DOHH2 (cell line): ENCODE measurements around the gene RNF32.

ENCODE experiments used
- H3F3A ChIP-seq: fragments of 200-600 bp; sonication (generic), shearing (Covaris generic); 2 replicates; pipeline ENCODE4 v1.6.0; 2016; ENCODE audit warnings: antibody characterized with exemption, mild to moderate bottlenecking; ENCODE audit not compliant: control insufficient read depth, insufficient read depth
- H3K27ac ChIP-seq: fragments of 200-600 bp; sonication (generic); 2 replicates; pipeline ENCODE4 v1.5.1; 2014; ENCODE audit warnings: low read depth, mild to moderate bottlenecking, low read length, moderate library complexity
- H3K27me3 ChIP-seq: fragments of 200-600 bp; sonication (generic); 2 replicates; pipeline ENCODE4 v1.6.1; 2014; ENCODE audit warnings: mild to moderate bottlenecking, low read length, mixed read lengths; ENCODE audit not compliant: control insufficient read depth
- H3K36me3 ChIP-seq: fragments of 200-600 bp; sonication (generic); 2 replicates; pipeline ENCODE4 v1.6.1; 2014; ENCODE audit warnings: mild to moderate bottlenecking, low read length, moderate library complexity, mixed read lengths; ENCODE audit not compliant: control insufficient read depth
- H3K4me1 ChIP-seq: fragments of 200-600 bp; sonication (generic); 2 replicates; pipeline ENCODE4 v1.6.1; 2014; ENCODE audit warnings: mild to moderate bottlenecking, low read length, mixed read lengths; ENCODE audit not compliant: control insufficient read depth
- H3K4me2 ChIP-seq: fragments of 200-600 bp; sonication (generic); 2 replicates; pipeline ENCODE4 v1.6.0; 2014; ENCODE audit warnings: mild to moderate bottlenecking, low read length, moderate library complexity
- H3K4me3 ChIP-seq: fragments of 200-600 bp; sonication (generic); 2 replicates; pipeline ENCODE4 v1.5.1; 2014; ENCODE audit warnings: mild to moderate bottlenecking, low read length, mixed read lengths
- H3K79me2 ChIP-seq: fragments of 200-600 bp; sonication (generic); 2 replicates; pipeline ENCODE4 v1.6.1; 2014; ENCODE audit warnings: mild to moderate bottlenecking, low read length, mixed read lengths; ENCODE audit not compliant: control insufficient read depth
- H3K9me2 ChIP-seq: fragments of 200-600 bp; sonication (generic); replicated peaks from 2 replicates; pipeline ENCODE4 v1.6.1; 2014; ENCODE audit warnings: mild to moderate bottlenecking, low read length, mixed read lengths; ENCODE audit not compliant: control insufficient read depth
- H3K9me3 ChIP-seq: fragments of 200-600 bp; sonication (generic); 2 replicates; pipeline ENCODE4 v1.6.1; 2014; ENCODE audit warnings: antibody characterized with exemption, low read length, mixed read lengths; ENCODE audit not compliant: control insufficient read depth, insufficient read depth
- H4K20me1 ChIP-seq: fragments of 200-600 bp; sonication (generic); 2 replicates; pipeline ENCODE4 v1.6.0; 2014; ENCODE audit warnings: low read depth, mild to moderate bottlenecking, antibody characterized with exemption, low read length, moderate library complexity; ENCODE audit not compliant: control insufficient read depth, insufficient read depth
- EZH2phosphoT487 ChIP-seq: fragments of 200-600 bp; sonication (generic); IDR thresholded peaks from 2 replicates; pipeline ENCODE4 v1.6.1; 2017; ENCODE audit warnings: borderline replicate concordance, mild to moderate bottlenecking, antibody characterized with exemption, low read length, moderate library complexity, mixed read lengths
- TF ChIP-seq, protein P1 (sequence below): fragments of 200-600 bp; sonication (generic); IDR thresholded peaks from one replicate; pipeline ENCODE4 v1.5.1; 2014; ENCODE audit warnings: antibody characterized with exemption, mild to moderate bottlenecking, low read depth, low read length; ENCODE audit not compliant: poor library complexity, severe bottlenecking

RNF32 gene

DNA sequence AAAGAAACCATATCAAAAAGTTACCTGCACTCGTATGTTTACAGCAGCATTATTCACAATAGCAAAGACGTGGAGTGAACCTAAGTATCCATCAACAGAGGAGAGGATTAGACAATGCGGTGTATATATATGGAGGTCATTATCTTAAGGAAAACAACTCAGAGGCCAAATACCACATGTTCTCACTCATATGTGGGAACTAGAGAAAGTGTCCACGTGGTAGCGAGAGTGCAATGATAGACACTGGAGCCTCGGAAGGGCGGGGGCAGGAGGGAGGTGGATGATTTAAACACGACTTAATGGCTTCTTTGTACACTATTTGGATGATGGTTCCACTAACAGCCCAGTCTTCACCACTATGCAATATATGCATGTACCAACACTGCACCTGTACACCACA lies 40.1 kb upstream of the RNF32 start:
- Histone ChIP-seq H3K4me2 (no peak overlapping the region), H3K36me3 (no peaks in the 10 kb centered on the region), H3K4me3 (no peak overlapping the region), H3K27me3 (no peaks in the 10 kb centered on the region), H3F3A (no peaks in the 10 kb centered on the region), H4K20me1 (no peaks in the 10 kb centered on the region), H3K9me2 (no peaks in the 10 kb centered on the region), H3K4me1 (no peaks in the 10 kb centered on the region), H3K27ac (no peak overlapping the region), H3K9me3 (no peaks in the 10 kb centered on the region), H3K79me2 (no peaks in the 10 kb centered on the region)
- TF ChIP-seq, protein P1, sequence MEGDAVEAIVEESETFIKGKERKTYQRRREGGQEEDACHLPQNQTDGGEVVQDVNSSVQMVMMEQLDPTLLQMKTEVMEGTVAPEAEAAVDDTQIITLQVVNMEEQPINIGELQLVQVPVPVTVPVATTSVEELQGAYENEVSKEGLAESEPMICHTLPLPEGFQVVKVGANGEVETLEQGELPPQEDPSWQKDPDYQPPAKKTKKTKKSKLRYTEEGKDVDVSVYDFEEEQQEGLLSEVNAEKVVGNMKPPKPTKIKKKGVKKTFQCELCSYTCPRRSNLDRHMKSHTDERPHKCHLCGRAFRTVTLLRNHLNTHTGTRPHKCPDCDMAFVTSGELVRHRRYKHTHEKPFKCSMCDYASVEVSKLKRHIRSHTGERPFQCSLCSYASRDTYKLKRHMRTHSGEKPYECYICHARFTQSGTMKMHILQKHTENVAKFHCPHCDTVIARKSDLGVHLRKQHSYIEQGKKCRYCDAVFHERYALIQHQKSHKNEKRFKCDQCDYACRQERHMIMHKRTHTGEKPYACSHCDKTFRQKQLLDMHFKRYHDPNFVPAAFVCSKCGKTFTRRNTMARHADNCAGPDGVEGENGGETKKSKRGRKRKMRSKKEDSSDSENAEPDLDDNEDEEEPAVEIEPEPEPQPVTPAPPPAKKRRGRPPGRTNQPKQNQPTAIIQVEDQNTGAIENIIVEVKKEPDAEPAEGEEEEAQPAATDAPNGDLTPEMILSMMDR: no peak
- TF ChIP-seq EZH2phosphoT487: no peak

DNA sequence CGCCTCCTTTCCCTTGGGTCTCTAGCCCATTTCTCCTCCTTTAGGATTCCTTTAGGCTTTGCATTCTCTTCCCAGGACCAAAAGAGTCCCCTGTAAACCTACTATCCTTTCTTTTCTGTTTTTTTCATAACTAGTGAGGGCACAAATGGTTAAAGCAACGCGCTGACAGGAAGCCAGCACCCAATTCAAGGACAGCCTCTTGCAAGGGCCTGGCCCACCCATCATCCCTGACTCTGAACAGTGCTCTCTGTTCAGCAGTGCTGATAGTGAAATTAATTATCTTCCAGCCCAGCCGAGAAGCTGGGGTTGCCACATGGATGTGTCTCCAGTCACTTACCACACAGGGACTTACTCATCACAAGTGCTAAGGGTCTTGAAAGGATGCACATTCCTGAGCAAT lies 38.3 kb upstream of the RNF32 start:
- H3K4me3 ChIP-seq: no peak overlapping the region
- no peaks in the 10 kb centered on the region for H3K4me1 ChIP-seq
- H3K9me2 ChIP-seq: no peaks in the 10 kb centered on the region
- no peaks in the 10 kb centered on the region for H3F3A ChIP-seq
- no peaks in the 10 kb centered on the region for H3K9me3 ChIP-seq
- no peaks in the 10 kb centered on the region for H3K27me3 ChIP-seq
- no peaks in the 10 kb centered on the region for H3K79me2 ChIP-seq
- no peaks in the 10 kb centered on the region for H4K20me1 ChIP-seq
- H3K36me3 ChIP-seq: no peaks in the 10 kb centered on the region
- no peak overlapping the region for H3K4me2 ChIP-seq
- TF ChIP-seq EZH2phosphoT487: no peak
- TF ChIP-seq, protein P1: no peak
- H3K27ac ChIP-seq: no peak overlapping the region

DNA sequence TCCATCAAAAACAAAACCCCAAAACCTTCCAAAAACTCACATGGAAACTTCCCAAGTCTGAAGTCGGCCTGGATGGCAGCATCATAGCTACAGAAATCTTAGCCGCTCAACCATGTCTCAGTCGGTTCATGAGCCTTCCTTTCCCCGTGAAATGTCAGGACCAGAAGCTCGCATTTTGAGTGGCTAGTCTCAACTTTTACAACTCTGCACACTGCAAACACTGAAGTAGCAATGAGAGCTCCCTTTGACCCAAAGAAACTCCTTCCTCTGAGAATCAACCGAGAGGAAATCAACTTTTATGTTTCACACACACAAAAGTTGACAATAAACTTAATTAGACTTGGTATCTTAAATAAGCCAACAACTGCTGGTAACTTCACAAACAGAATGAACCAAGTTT lies 37.6 kb upstream of the RNF32 start:
- no peak overlapping the region for H3K27ac ChIP-seq
- no peaks in the 10 kb centered on the region for H3K79me2 ChIP-seq
- H3K4me2 ChIP-seq: no peak overlapping the region
- no peak overlapping the region for H3K4me3 ChIP-seq
- no peaks in the 10 kb centered on the region for H4K20me1 ChIP-seq
- H3K9me3 ChIP-seq: no peaks in the 10 kb centered on the region
- no peaks in the 10 kb centered on the region for H3K9me2 ChIP-seq
- H3K27me3 ChIP-seq: no peaks in the 10 kb centered on the region
- no peaks in the 10 kb centered on the region for H3K36me3 ChIP-seq
- no peaks in the 10 kb centered on the region for H3K4me1 ChIP-seq
- TF ChIP-seq, protein P1: no peak
- TF ChIP-seq EZH2phosphoT487: no peak
- H3F3A ChIP-seq: no peaks in the 10 kb centered on the region

DNA sequence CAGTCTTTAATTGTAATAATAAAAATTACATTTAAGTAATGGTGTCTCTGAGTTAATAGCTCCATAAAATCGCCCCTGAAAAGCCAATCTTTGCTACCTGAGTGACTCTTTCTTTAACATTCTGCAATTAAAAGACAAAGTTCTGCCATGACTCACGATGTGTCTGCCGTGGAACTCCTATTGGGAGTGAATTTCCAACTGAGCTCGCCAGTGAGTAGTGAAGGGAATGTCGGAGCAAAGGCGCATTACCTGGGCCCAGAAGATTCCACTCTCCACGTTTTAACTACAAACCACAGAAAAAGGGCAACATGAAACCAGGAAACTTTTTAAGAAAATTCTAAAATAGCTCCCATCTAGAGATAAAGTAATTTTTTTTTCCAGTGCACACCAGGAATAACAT lies 36.9 kb upstream of the RNF32 start:
- no peak overlapping the region for H3K27ac ChIP-seq
- H3K4me2 ChIP-seq: no peak overlapping the region
- H3K4me1 ChIP-seq: no peaks in the 10 kb centered on the region
- H3F3A ChIP-seq: no peaks in the 10 kb centered on the region
- no peaks in the 10 kb centered on the region for H3K9me2 ChIP-seq
- no peak for TF ChIP-seq EZH2phosphoT487
- TF ChIP-seq, protein P1: no peak
- no peaks in the 10 kb centered on the region for H3K27me3 ChIP-seq
- no peaks in the 10 kb centered on the region for H3K9me3 ChIP-seq
- no peak overlapping the region for H3K4me3 ChIP-seq
- no peaks in the 10 kb centered on the region for H3K79me2 ChIP-seq
- H3K36me3 ChIP-seq: no peaks in the 10 kb centered on the region
- no peaks in the 10 kb centered on the region for H4K20me1 ChIP-seq
